GM15510 (cell line): Measurements from ENCODE around the gene USP27X.

ENCODE experiments used
- POLR2A ChIP-seq: IDR thresholded peaks from 3 replicates; pipeline ENCODE4 v1.6.1; 2011; ENCODE audit warnings: borderline replicate concordance; ENCODE audit not compliant: insufficient read length; ENCODE audit errors: extremely low read depth

USP27X gene

GRCh38 chrX:49919617-49920016 is 40.3 kb downstream of the USP27X start:
- no peak for TF ChIP-seq POLR2A

- no peak for TF ChIP-seq POLR2A
These were observed 41.8 kb downstream of the USP27X start for GRCh38 chrX:49921109-49921508.

- TF ChIP-seq POLR2A: peak; percentile 53
These were observed 43.3 kb downstream of the USP27X start, which contains the start of gene CLCN5 for GRCh38 chrX:49922291-49923241. Gene CLCN5 (plus strand): TSS chrX:49922596. CDS start chrX:49925299, 2,703 bp downstream.

- no peak for TF ChIP-seq POLR2A
These were observed 45.9 kb downstream of the USP27X start for GRCh38 chrX:49925176-49925575.

- no peak for TF ChIP-seq POLR2A
These were observed 50.8 kb downstream of the USP27X start for GRCh38 chrX:49930039-49930438.
